Omental fat pad (tissue), 4 donors: ENCODE results near the gene IL1RN. TPM values are rescaled to one million over a fixed set of nuclear protein-coding genes. Genes with fewer than 3 reads are reported as not detected.
A peak's percentile ranks its signal among the peaks of the same experiment; 100 is the strongest.

Experiments
- ATAC-seq: fragments of 150-250 bp; one replicate; pipeline ENCODE4 v1.9.1; 2016; ENCODE audit warnings: mild to moderate bottlenecking, moderate library complexity; ENCODE audit not compliant: low FRiP score
- DNase-seq: peaks from one replicate; pipeline ENCODE4 v3.0.0-alpha.2; 2019; ENCODE audit warnings: low spot score
- CTCF ChIP-seq, 3 donors: fragments of 450-650 bp; IDR thresholded peaks; one replicate each; pipeline ENCODE4 v1.5.1; 2016 to 2017; ENCODE audit warnings: antibody characterized with exemption in 3 of 3, mild to moderate bottlenecking in 3 of 3, moderate library complexity in 2 of 3
- total RNA-seq, 4 donors: library from RNA; depleted of rRNA; stranded (reverse); fragments of >200 nt; gene quantifications; one replicate each; pipeline ENCODE4 v1.1.0, GENCODE V29; 2016

Gene IL1RN
- total RNA-seq, 4 donors from 2014 or later: 4.8 to 114 (median 7.1) TPM

DNA sequence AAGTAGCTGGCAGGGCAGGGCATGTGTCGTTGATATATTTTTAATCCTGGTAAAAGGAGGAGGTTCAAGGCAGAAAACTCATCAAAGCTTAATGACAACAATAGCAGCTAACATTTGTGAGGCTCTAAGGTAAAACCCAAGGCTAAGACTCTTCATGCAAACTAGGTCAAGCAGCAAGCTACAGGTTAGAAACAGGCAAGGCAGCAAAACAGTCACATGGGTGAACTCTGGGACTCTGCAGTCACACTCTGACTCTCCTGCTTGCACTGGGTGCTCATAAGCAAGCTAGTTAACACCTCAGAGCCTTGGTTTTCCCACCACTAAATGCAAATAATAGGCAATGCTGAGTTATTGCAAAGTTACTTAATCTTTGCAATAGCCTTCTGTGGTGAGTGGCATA lies 7.9 kb downstream of the IL1RN start:
- ATAC-seq (no peak), DNase-seq (no peak)
- no peak for TF ChIP-seq CTCF (IDR thresholded peaks at IDR 0.05)

DNA sequence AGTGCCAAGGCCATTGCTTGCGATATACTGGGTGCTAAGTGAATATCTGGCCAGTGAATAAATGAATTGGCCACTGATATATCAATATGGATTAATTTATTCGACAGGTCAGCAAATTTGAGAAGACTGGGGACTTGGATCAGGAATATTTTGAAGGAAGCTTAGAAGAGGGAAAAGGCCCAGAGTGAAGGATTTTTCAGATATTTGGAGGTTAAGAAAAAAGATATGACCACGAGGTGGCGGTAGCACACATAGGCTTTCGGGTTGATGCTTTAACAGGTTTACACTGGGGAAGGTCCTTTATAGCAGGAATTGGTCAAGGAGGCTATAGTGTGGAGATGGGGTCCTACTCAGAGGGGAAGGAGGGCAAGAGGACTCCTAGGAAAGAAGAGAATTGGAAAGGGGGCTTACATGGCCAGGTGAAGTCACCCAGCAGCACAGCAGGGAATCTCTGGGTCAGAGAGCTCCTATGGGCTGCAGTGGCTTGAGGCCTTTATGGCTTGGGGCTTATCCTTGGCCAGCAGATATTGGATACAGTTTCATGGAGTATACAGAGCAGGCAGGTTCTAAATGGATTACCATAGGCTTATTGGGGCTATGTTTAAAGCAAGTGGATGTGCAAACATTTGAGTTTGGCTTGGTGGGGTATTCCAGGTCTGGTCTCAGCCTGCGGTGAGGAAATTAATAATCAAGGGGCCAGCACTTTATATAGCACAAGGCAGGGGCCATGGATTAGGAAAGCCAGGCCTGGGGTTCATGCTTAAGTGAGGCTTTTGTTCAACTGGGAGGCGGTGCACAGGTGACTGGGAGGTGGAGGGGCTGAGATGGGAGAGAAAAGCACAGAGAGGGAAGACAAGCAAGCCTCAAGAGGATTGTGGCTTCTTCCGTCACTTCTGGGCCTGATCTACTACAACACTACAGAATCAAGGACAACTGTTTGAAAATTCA lies 9.7 kb downstream of the IL1RN start:
- no peak for TF ChIP-seq CTCF (IDR thresholded peaks at IDR 0.05)
- DNase-seq: no peak
- peak; percentile 26 for ATAC-seq

DNA sequence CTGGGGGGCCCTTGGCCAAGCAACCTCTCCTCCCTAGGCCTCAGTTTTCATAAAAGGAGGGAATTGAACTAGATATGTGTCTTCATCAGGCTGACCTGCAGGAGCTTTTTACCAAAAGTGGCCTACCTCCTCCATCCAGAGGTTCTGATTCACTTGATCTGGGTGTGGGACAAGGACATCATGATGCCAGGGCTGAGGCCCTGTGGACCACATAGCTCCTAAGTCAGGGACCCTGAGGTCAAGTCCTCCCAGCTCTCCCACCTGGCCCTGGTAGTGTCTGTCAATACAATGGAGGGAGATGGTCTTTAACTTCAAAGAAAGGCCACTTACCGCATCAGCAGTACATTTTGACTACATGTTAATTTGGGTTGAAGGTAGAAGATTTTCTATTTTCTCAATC lies 10.4 kb downstream of the IL1RN start:
- no peak for DNase-seq
- no peak for TF ChIP-seq CTCF (IDR thresholded peaks at IDR 0.05)
- no peak for ATAC-seq

DNA sequence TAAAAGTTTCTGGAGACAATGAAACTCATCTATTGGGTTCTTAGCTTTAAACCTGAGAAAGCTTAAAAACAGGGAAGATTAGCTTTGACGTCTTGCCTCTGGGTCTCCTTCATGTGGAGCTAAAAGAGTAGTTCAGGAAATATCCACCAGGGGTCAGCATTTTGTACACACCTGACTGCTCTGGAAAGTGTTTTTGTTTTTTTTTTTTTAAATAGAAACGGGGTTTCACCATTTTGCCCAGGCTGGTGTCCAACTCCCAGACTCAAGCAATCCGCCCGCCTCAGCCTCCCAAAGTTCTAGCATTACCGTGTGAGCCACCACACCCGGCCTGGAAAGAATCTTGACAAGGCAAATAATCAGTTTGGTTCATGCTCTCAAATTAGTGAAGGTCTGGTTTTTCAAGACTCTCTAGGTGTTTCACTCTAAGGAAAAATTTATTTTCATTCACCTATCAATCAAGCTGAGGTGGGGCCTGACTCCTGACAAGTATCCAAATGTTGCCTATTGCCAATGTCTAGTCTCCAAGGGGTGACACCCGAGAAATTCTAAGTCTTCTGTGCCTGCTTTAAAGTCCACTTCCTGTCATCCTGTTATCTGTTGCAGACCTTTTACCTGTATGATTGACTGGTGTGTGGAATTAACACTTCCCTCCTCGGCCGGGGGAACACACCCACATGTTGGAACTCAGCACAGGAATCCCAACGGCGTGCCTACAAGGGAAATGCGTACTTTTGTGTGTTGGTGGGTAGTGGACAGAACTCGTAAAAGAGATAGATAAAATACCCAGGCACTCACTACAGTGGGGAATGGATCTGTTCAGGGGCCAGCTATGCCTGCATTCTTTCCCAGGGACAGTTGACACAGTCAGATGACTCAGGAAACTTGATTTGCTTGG lies 11.3 kb downstream of the IL1RN start:
- DNase-seq: no peak
- ATAC-seq: peak; percentile 77
- TF ChIP-seq CTCF (IDR thresholded peaks at IDR 0.05): peak in 1 of 3 donors; percentile 29

DNA sequence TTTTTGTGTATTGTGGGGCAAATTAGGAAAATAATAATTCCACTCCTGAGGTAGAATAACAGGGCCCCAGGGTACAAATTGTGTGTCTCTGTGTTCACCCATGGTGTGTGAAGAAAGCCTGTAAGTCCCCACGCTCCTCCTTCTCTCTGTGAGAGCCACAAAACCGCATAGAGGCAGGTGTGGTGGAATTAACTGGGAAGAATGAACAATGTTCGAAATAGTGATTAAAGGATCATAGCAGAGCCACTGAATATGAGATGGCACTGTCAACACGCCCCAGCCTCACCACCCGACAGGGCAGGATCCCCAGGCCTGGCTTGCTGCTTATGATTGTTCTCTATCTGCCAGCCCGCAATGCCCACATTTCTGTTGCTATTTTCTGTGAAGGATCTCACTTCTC lies 14.1 kb downstream of the IL1RN start:
- ATAC-seq: no peak
- no peak for TF ChIP-seq CTCF (IDR thresholded peaks at IDR 0.05)
- no peak for DNase-seq

DNA sequence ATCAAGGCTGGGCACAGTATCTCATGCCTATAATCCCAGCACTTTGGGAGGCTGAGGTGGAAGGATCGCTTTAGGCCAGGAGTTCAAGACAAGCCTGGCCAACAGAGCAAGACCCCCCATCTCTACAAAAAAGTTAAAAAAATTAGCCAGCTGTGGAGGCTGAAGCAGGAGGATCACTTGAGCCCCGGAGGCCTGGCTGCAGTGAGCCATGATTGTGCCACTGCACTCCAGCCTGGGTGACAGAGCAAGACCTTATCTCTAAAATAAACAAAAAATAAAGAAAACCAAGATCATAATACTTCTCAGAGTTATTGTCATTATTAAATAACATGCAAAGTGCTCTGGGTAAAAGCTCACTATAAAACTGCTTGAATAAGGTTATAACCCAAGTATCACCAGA lies 14.9 kb downstream of the IL1RN start:
- no peak for ATAC-seq
- TF ChIP-seq CTCF (IDR thresholded peaks at IDR 0.05): no peak
- DNase-seq: no peak
